ENCODE measurements around the gene ASAP2.

Gene ASAP2

DNA sequence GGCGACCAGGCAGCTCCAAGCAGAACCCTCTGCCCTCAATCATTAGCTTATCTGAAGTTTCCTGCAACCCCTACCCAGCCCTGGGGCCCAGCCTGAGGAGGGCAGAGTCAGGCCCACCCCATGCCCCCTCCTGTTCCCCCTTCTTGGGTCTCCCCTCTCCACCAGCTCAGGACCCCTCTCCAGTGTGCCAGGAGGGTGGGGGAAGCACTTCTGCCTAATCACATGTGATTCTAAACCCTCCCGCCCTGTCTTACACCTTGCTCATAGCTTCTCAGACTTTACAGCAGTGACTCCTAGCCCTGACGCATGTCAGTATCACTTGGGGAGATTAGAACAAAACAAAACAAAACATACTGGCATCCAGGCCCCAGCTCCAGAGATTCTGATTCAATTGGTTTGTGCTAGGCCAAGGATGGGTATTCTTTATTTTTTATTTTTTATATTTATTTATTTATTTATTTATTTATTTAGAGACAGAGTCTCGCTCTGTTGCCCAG lies 42.5 kb upstream of the ASAP2 start:
- TF ChIP-seq, protein P1, sequence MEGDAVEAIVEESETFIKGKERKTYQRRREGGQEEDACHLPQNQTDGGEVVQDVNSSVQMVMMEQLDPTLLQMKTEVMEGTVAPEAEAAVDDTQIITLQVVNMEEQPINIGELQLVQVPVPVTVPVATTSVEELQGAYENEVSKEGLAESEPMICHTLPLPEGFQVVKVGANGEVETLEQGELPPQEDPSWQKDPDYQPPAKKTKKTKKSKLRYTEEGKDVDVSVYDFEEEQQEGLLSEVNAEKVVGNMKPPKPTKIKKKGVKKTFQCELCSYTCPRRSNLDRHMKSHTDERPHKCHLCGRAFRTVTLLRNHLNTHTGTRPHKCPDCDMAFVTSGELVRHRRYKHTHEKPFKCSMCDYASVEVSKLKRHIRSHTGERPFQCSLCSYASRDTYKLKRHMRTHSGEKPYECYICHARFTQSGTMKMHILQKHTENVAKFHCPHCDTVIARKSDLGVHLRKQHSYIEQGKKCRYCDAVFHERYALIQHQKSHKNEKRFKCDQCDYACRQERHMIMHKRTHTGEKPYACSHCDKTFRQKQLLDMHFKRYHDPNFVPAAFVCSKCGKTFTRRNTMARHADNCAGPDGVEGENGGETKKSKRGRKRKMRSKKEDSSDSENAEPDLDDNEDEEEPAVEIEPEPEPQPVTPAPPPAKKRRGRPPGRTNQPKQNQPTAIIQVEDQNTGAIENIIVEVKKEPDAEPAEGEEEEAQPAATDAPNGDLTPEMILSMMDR (IDR thresholded peaks at IDR 0.05; ENCODE audit: insufficient read depth, low read depth, low read length, missing control alignments) = no peak
- H3K4me3 ChIP-seq (ENCODE audit: low read depth, low read length) = no peak overlapping the region
- DNase-seq (ENCODE audit: low read depth) = no peak

DNA sequence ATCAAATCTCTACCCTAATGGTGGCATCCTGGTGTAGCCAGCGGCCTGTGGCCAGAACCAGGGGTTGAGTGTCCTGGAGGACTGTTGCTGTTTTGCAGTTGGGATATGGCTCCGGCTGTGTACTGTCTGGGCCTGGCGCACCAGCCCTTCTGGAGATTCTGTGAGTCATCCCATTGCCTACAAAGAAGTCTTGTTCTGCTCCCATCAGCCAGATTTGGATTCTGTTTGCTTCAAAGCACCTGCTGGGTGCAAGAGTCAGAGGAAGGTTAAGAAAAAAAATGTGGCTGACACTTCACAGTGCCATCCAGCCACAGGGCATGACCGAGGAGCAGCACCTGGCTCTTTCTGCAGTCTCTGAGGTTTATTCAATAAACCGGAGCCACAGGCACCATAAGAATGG lies 41.0 kb upstream of the ASAP2 start:
- no peak for DNase-seq (ENCODE audit: low read depth)

DNA sequence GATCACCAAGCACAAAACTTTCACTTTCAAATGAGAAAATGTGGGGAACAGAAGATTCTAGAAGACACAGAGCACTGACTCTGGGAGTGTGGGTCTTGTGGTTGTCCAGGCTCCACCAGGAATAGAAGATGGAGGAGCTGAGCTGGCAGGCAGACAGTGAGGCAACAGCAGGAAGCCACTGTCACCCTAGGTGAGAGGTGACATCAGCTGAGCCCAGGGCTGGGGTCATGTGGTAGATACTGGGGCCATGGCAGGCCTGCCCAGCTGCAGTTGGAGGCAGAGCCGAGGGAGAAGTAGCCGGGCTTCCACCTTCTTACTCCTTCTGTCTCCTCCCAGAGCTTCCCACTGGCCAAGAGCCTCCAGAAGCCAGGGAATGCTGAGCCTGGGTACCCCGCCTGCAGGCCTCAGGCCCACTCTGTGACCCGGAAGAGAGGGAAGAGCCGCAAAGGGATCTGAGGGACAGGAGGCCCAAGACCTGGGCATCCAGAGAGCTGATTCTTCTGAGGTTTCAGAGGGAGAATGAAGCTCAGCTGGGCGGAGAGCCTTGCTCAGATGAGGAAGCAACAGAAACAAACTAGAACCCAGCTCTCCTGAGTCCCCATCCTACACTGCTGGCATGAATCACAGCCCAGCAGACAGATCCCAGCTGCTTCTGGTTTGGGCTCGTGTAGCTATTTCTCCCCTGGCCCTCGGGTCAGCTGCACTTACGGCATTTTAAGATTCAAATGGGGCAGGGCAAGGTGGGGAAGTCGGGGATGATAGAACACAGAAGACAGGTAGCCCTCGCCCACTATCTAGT lies 39.8 kb upstream of the ASAP2 start:
- TF ChIP-seq, protein P1 (IDR thresholded peaks at IDR 0.05; ENCODE audit: insufficient read depth, low read depth, low read length, missing control alignments) = no peak
- no peak for DNase-seq (ENCODE audit: low read depth)
- no peak overlapping the region for H3K4me3 ChIP-seq (ENCODE audit: low read depth, low read length)

More for the DNA sequence above, 41.0 kb upstream of the ASAP2 start:
- TF ChIP-seq, protein P1 (IDR thresholded peaks at IDR 0.05; ENCODE audit: insufficient read depth, low read depth, low read length, missing control alignments) = no peak
- no peak overlapping the region for H3K4me3 ChIP-seq (ENCODE audit: low read depth, low read length)

DNA sequence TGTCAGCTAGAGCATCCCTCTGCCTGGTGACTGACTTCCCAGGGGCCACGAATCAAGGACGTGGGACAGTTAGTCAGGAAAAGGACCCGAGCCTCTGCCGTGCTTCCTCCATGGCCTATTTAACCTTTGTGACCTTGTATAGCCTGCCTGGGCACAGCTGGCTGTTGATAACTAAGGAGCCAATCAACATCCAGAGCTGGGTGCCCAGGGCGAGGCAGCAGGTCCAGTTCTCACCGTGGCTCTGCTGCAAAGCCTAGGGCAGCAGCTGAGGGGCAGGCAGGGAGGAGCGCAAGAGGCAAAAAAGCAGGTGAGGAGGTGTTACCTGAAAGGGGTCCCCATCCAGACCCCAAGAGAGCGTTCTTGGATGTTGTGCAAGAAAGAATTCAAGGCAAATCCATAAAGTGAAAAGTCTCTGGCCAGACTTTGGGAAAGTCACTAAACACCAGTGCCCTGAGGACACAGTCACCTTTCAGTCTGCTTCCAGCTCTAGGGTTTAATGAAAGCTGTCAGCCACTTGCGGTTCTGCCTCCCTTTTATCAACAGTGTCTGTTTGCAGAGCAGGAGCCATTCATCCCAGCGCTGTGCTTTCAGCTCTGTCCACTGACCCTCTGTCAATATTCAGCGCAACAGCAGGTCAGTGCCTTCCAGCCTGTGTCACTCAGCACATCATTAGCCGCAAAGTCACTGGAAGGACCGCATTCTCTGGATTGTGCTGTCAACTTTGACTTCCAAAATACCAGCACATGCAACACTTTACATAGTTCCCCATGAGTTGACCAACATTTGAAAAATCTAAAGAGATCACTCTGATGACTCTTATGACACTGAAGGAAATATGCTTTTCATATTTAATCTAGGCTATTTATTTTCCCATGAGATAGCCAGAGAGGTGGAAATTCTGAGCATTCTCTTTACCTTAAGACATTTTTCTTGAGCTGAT lies 38.6 kb upstream of the ASAP2 start:
- TF ChIP-seq, protein P1 (IDR thresholded peaks at IDR 0.05; ENCODE audit: insufficient read depth, low read depth, low read length, missing control alignments) = no peak
- H3K4me3 ChIP-seq (ENCODE audit: low read depth, low read length) = no peak overlapping the region
- DNase-seq (ENCODE audit: low read depth) = no peak

DNA sequence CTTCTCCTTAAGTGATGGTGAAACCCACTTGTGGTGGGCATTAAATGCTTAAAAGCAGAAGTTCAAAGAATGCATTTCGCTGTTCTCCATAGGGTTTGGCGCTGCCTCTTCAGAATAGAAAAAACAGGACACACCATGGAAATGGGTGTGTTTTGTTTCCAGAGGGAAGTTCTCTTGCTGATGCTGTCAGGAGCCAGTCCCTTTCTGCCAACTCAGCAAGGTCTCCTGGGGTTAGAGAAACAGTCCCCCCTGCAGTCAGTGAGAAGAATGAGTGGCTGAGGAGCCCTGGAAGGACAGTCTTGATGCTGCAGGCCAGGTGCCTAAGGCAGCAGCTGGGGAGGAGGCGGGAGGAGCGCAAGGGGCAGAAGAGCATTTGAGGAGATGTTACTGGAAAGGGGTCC lies 37.8 kb upstream of the ASAP2 start:
- H3K4me3 ChIP-seq (ENCODE audit: low read depth, low read length) = no peak overlapping the region
- no peak for DNase-seq (ENCODE audit: low read depth)
- TF ChIP-seq, protein P1 (IDR thresholded peaks at IDR 0.05; ENCODE audit: insufficient read depth, low read depth, low read length, missing control alignments) = no peak

DNA sequence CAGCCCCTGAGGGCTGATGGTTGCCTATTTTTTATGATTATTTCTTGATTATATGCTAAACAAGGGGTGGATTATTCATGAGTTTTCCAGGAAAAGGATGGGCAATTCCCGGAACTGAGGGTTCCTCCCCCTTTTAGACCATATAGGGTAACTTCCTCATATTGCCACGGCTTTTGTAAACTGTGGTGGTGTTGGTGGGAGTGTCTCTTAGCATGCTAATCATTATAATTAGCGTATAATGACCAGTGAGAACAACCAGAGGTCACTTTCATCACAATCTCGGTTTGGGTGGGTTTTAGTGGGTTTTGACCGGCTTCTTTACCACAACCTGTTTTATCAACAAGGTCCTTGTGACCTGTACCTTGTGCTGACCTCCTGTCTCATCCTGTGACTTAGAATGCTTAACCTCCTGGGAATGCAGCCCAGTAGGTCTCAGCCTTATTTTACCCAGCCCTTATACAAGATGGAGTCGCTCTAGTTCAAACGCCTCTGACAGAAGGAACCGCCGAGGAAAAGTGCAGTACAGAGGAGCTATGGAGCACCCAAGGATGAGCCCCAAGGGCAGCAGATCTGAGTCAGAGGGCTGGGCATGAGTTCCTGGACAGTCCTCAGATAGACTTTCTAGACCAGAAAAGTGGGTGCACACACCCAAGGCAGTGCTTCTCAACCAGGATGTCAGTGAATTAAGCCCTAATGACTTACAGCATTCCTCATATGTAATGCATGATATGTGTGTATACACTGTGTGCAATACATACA lies 37.1 kb upstream of the ASAP2 start:
- TF ChIP-seq, protein P1 (IDR thresholded peaks at IDR 0.05; ENCODE audit: insufficient read depth, low read depth, low read length, missing control alignments) = no peak
- no peak for DNase-seq (ENCODE audit: low read depth)
- H3K4me3 ChIP-seq (ENCODE audit: low read depth, low read length) = no peak overlapping the region
